NCI-H2196 (cell line): ENCODE results near the gene MC1R.
"Not testable (repeated sequence)": the region's sequence is repeated elsewhere in the genome, so short reads cannot be mapped to it uniquely, and the experiment has no call there.

ENCODE experiments used
- DNase-seq: peaks from one replicate; lab custom pipeline; 2025; ENCODE audit not compliant: unreplicated experiment; lab: John Stamatoyannopoulos, UW

MC1R gene

DNA sequence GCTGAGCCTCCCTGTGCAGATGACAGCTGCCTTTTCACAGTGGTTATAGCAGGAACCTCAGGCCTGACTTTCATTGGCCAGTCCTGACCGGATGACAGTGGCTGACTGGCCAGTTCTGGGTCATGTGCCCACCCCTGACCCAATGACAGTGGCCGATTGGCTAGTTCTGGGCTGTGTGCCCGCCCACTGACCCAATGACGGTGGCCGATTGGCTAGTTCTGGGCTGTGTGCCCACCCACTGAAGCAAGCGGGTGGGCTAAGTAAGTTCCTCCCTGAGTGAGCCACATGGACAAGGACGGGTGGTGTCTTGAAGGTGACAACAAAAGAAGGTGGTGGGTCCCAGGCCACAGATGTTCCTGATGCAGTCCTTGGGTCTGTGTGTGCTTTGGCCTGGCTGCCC lies 39.4 kb downstream of the MC1R start:
- peak; percentile 2 for DNase-seq

- no peak for DNase-seq
These were observed 39.9 kb downstream of the MC1R start for GRCh38 chr16:89958596-89958995.

DNA sequence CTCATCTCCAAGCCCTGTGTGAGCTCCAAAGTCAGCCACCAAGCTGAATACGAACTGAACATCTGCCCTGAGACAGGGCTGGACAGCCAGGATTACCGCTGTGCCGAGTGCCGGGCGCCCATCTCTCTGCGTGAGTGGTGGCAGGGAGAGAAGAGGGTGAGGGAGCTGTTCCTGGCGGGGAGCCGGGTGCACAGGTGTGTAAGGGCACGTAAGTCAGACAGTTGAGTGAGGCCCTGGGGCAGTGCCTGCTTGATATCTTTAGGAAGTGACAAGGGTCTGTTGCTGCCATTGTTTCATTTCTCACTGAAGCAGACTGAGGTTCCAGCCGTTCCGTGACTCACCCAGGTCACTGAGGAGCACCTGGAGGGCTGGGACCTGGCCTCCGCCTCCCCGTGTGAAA lies 42.3 kb downstream of the MC1R start:
- DNase-seq = no peak

DNA sequence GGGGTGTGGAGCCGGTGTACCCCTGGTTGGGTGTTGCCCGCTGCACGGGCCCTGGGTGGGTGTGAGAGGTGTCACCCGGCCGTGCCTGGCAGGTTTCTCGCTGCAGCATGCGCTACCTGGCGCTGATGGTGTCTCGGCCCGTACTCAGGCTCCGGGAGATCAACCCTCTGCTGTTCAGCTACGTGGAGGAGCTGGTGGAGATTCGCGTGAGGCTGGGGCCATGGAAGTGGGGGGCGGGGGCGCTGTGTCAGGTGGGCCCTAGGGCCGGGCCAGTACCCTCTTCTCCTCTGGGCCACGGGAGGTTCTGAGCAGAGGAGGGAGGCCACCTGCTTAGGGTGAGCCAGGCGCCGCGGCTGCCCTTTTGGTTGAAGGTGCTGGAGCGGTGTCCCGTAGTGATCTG lies 43.3 kb downstream of the MC1R start:
- no peak for DNase-seq

- no peak for DNase-seq
These were observed 44.3 kb downstream of the MC1R start for GRCh38 chr16:89962754-89963498.

DNA sequence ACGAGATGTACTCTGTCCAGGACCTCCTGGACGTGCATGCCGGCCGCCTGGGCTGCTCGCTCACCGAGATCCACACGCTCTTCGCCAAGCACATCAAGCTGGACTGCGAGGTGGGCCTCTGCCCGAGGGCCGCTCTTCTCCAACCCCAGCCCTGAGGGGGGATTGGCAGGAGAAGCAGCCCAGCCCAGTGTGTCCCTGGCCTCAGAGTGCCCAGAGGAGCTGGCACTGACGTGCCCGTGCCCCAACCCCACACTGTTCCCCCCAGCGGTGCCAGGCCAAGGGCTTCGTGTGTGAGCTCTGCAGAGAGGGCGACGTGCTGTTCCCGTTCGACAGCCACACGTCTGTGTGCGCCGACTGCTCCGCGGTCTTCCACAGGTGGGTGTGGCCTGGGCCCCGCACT lies 45.5 kb downstream of the MC1R start:
- DNase-seq = no peak

DNA sequence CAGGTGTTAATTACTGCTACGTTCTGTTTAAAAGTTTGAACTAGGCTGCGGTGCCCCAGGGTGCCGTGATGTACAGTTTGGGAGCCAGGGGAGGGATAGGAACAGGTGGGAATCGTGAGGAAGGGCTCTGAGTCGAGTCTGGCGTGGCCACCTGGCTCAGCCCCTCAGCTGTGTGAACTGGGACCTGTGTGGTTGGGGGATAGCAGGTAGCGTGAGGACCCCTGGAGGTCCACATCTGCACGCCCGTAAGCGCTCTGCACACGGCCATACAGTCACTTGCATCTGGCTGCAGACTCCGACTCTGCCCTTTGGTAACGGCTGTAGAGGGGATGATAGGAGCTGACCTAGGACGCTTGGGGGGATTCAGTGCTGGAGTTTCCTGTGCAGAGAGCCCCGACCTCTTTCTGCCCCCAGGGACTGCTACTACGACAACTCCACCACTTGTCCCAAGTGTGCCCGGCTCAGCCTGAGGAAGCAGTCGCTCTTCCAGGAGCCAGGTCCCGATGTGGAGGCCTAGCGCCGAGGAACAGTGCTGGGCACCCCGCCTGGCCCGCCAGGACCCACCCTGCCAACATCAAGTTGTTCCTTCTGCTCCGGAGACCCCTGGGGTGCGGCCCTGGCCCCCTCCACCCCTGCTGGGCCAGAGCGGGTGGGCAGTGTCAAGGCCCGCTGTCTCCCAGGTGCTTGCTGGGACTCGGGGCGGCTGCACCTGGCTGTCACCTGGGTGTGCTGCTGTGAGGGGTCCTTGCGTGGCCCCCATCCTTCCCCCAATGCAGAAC lies 47.0 kb downstream of the MC1R start:
- no peak for DNase-seq

DNA sequence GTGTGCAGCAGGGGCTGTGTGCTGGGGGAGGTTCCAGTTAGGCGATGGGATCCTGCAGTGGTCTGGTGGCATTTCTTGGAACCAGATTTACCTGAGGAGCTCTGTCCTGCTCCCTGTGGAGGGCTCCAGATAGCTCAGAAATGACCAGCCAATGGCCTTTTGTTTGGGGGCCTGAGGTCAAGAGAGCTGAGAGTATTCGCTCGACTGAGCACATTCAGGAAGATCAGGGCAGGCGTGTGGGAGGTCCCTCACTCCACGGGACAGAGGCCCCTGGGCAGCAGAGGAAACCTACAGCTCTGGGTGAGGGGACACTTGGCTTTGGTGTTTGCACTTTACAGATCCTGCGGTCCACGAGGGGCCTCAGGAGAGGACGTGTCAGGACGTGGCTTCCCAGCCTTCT lies 48.1 kb downstream of the MC1R start:
- no peak for DNase-seq

DNA sequence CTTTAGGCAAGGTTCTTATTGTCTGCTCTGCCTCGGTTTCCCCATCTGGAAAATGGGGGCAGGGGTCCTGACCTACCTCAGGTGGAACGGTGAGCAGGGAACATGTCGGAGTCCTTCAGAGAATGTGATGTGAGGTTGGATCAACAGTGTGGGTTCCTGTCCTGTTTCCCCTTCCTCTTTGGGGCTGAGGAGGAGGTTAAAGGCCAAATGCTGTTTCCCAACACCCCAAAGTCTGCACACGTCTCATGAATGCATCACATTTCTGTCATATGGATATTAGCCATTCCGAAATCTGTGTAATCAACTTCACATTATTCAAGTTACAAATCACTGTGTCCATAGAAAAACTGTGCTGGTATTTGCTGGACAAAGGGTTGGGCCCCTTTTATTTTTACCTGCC lies 48.8 kb downstream of the MC1R start:
- not testable (repeated sequence) for DNase-seq

GRCh38 chr16:89968074-89968473 lies 49.4 kb downstream of the MC1R start:
- not testable (repeated sequence) for DNase-seq

GRCh38 chr16:89969741-89970410 lies 51.2 kb downstream of the MC1R start:
- no peak for DNase-seq
